NCI-H1694 treated with DMSO at 0.1 percent for 48 hours (cell line): Measurements from ENCODE around the gene SUPT4H1.

Experiments
- DNase-seq: peaks from one replicate; lab custom pipeline; 2025; lab: John Stamatoyannopoulos, UW

The SUPT4H1 gene

GRCh38 chr17:58303971-58304749 is 47.8 kb downstream of the SUPT4H1 start:
- DNase-seq = peak; percentile 79

GRCh38 chr17:58302919-58303585 is 48.9 kb downstream of the SUPT4H1 start:
- DNase-seq = no peak

- DNase-seq = no peak
Observed at GRCh38 chr17:58302171-58302918, 49.7 kb downstream of the SUPT4H1 start.

GRCh38 chr17:58301504-58302150 is 50.4 kb downstream of the SUPT4H1 start:
- DNase-seq = no peak

- no peak for DNase-seq
Observed at GRCh38 chr17:58300336-58300735, 51.7 kb downstream of the SUPT4H1 start.
